SK-N-MC (cell line): ENCODE measurements around the gene IL4R.

Experiments
- DNase-seq: peaks from one replicate; pipeline ENCODE4 v3.0.0-alpha.2; 2011; ENCODE audit warnings: low read depth, low spot score
- H3K27ac ChIP-seq: fragments of 200-600 bp; sonication (generic); 2 replicates; pipeline ENCODE4 v1.5.1; 2016; ENCODE audit warnings: mixed run types
- H3K36me3 ChIP-seq: fragments of 200-600 bp; sonication (generic); 2 replicates; pipeline ENCODE4 v1.6.1; 2017; ENCODE audit warnings: antibody characterized with exemption, low read length, mixed read lengths; ENCODE audit not compliant: insufficient read depth
- H3K4me3 ChIP-seq: fragments of 200-600 bp; sonication (generic); 2 replicates; pipeline ENCODE4 v1.5.1; 2016
- H3K9ac ChIP-seq: fragments of 200-600 bp; sonication (generic); 2 replicates; pipeline ENCODE4 v1.8.0; 2017; ENCODE audit warnings: mixed run types, mixed read lengths; ENCODE audit not compliant: insufficient read length
- H3K9me3 ChIP-seq: fragments of 200-600 bp; sonication (generic); 2 replicates; pipeline ENCODE4 v1.6.1; 2017; ENCODE audit warnings: low read depth, mild to moderate bottlenecking, antibody characterized with exemption, low read length, moderate library complexity, mixed read lengths
- EZH2 ChIP-seq: fragments of 200-600 bp; sonication (generic); IDR thresholded peaks from one replicate; pipeline ENCODE4 v1.6.1; 2017; ENCODE audit warnings: antibody characterized with exemption
- FOXP2 ChIP-seq: optimal IDR thresholded peaks from 2 replicates; pipeline ENCODE3; 2011; ENCODE audit warnings: mild to moderate bottlenecking, moderate library complexity; ENCODE audit not compliant: insufficient read depth; ENCODE audit errors: extremely low read length, control extremely low read depth
- POLR2AphosphoS5 ChIP-seq: IDR thresholded peaks from 2 replicates; pipeline ENCODE4 v1.6.1; 2012; ENCODE audit warnings: mild to moderate bottlenecking, low read depth, low read length, borderline replicate concordance

The IL4R gene

DNA sequence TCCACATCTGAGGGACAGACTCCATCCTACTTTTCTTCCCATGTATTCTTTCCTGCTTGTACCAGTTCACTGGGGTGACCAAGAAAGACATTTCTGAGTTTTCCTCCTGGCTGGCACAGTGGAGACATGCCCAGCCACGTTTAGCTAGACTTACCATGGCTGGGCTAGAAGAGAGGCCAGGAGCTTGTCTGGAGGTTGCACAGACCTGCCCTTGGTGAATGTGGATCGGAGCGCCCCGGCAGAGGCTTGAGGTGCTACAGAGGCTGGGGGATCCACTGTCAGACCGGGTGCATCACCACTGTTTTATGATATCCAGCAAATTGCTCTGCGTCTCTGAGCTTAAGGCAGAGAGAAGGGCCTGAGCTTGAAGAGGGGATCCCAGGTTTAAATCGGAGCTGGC is 3.5 kb downstream of the IL4R start:
- DNase-seq, result no peak
- Histone ChIP-seq H3K9me3 (no peaks in the 10 kb centered on the region), H3K4me3 (no peak overlapping the region), H3K36me3 (no peaks in the 10 kb centered on the region), H3K9ac (no peak overlapping the region), H3K27ac (no peak overlapping the region)
- TF ChIP-seq FOXP2, result no peak

DNA sequence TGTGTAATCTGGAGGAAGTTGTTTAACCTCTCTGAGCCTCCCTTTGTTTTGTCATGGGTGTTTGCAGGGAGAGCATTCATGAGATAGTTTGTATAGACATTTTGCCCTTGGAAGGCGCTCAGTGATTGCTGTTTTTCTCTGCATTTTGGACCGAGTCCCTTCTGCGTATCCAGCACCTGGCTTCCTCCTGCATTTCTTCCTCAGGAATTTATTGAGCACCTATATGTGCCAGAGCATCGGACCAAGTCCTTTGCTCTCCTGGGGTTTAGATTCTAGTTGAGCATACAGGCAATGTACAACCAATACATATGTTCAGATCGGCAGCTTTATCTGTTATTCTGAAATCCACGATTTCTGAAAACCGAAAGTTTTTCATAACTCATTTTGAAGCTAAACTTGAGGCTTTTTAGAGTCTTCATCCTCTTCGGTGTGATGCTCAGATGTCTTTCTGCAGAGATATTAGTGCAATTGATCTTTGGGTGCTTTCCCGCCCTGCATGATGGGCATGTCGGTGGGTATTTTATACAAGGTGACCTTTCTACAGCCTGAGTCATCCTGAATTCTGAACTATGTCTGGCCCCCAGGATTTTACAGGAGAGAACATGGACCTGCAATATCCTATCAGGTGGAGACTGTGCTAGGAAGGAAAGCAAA is 4.1 kb downstream of the IL4R start:
- no peak for TF ChIP-seq EZH2
- no peak for TF ChIP-seq FOXP2
- TF ChIP-seq POLR2AphosphoS5, result no peak
- H3K9ac ChIP-seq, result no peak overlapping the region
- H3K36me3 ChIP-seq, result no peaks in the 10 kb centered on the region
- H3K27ac ChIP-seq, result no peak overlapping the region
- H3K4me3 ChIP-seq, result no peak overlapping the region
- H3K9me3 ChIP-seq, result no peaks in the 10 kb centered on the region
- DNase-seq, result no peak

DNA sequence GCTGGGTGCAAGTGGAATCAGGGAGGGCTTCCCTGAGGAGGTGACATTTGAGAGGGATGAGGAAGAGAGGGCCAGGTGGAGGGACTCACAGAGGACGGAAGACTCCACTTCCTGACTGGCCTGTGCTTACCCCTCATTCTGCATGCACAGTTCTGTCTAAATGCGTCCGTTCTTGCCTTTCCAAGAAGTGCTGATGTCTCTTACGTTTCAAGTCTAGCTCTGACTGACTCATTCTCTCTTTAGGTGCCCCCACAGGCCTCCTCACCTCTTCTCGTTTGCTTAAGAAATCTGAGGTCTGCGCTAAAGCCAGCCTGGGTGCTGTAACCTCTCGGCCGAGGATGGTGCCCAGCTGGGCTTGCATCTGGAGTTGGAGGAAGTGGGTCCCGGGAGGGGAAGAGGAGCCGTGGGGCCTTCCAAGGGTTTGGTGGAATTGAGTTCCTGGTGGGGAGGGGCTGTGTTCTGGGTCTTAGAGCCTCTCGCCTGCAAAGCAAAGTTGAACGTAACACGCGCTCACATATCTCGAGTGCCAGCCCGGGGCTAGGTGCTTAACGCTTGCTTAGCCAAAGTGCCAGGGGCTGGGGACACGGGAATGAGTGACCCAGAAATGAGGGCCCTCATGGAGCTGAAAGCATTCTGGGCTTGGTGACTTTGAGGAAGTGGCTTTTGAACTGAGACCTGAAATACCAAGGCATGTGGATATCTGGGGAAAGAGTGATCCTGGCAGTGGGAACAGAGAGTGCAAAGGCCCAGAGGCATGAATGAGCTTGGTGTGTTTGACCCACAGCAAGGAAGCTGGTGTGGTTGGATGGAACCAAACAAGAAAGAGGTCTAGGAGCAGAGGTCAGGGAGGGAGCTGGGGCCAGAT is 4.8 kb downstream of the IL4R start:
- TF ChIP-seq FOXP2 (no peak), EZH2 (no peak), POLR2AphosphoS5 (no peak)
- H3K27ac ChIP-seq, result no peak overlapping the region
- DNase-seq, result no peak
- no peak overlapping the region for H3K9ac ChIP-seq
- no peak overlapping the region for H3K4me3 ChIP-seq
- H3K9me3 ChIP-seq, result no peaks in the 10 kb centered on the region
- no peaks in the 10 kb centered on the region for H3K36me3 ChIP-seq

GRCh38 chr16:27319257-27319965 is 5.6 kb downstream of the IL4R start:
- DNase-seq, result no peak
- TF ChIP-seq EZH2 (no peak), FOXP2 (no peak), POLR2AphosphoS5 (no peak)
- H3K4me3 ChIP-seq, result no peak overlapping the region
- H3K27ac ChIP-seq, result no peak overlapping the region
- H3K36me3 ChIP-seq, result no peaks in the 10 kb centered on the region
- H3K9me3 ChIP-seq, result no peaks in the 10 kb centered on the region
- no peak overlapping the region for H3K9ac ChIP-seq

DNA sequence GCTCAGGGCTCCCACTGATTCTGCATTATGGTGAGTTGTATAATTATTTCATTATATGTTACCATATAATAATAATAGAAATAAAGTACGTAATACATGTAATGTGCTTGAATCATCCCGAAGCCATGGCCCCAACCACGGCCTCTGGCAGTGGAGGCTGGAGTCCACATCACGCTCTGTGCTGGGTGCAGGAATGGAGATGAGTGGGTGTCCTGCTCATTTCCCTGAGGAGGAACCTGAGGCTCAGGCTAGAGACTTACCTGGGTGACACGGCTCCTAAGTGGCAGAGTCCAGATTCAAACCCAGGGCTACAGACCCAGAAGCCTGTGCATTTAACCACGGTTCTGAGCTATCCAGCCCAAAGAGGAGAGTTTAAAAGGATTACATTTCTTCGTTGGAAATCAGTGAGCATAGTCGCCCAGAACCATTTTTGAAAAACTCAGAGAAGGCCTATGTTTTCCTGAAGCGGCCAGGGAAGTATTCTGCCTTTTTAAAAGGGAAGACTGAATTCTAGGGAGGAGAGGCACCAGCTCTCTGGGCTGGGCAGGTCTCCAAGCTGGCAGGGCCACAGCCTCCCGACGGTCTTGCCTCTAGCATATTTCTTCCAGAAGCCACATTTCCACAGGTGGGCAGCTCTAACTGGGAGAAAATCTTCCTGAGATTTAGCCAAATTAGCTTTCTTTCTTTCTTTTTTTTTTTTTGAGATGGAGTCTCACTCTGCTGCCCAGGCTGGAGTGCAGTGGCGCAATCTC is 6.7 kb downstream of the IL4R start:
- no peaks in the 10 kb centered on the region for H3K9me3 ChIP-seq
- no peak overlapping the region for H3K4me3 ChIP-seq
- H3K9ac ChIP-seq, result no peak overlapping the region
- no peaks in the 10 kb centered on the region for H3K36me3 ChIP-seq
- H3K27ac ChIP-seq, result no peak overlapping the region
- no peak for DNase-seq
- TF ChIP-seq POLR2AphosphoS5 (no peak), EZH2 (no peak), FOXP2 (no peak)

DNA sequence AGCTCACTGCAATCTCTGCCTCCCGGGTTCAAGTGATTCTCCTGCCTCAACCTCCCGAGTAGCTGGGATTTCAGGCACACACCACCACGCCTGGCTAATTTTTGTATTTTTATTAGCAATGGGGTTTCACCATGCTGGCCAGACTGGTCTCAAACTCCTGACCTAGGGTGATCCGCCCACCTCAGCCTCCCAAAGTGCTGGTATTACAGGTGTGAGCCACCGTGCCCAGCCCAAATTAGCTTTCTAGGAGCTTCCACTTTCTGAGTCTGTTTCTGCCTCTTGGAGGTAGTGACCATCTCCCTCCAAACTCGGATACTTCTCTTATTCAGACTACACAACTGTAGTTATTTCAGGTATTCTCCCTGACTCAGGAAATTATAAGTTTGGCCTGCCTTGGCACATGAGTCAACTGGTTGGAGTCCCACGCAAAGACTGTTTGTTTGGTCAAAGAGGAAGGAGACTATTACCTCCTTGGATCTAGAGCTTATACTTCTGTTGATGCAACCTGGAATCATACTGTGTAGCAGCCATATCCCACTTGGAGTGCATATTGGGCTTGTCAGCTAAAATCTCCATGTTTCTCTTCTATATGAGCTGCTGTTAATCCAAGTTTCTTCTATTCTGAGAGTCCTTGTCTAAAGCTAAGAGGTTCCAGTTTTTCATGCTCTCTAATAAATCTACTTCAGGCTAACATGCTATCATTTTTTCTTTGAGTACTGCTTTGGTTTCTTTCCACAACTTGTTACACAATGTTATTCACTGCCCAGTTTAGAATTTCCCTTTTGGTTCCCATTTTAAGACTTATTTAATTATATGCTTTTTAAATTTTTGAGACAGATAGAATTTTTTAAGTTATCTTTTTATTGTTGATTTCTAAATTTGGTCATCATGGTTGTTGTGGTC is 7.5 kb downstream of the IL4R start:
- Histone ChIP-seq H3K36me3 (no peaks in the 10 kb centered on the region), H3K9me3 (no peaks in the 10 kb centered on the region), H3K4me3 (no peak overlapping the region), H3K27ac (no peak overlapping the region), H3K9ac (no peak overlapping the region)
- TF ChIP-seq POLR2AphosphoS5 (no peak), EZH2 (no peak), FOXP2 (no peak)
- no peak for DNase-seq

GRCh38 chr16:27322858-27323780 is 9.3 kb downstream of the IL4R start:
- H3K4me3 ChIP-seq, result no peak overlapping the region
- no peaks in the 10 kb centered on the region for H3K9me3 ChIP-seq
- DNase-seq, result no peak
- no peak overlapping the region for H3K9ac ChIP-seq
- H3K36me3 ChIP-seq, result no peaks in the 10 kb centered on the region
- TF ChIP-seq EZH2 (no peak), POLR2AphosphoS5 (no peak), FOXP2 (no peak)
- no peak overlapping the region for H3K27ac ChIP-seq
